ENCODE measurements around the gene TRIM10. TPM values are rescaled to one million over a fixed set of nuclear protein-coding genes. Genes with fewer than 3 reads are reported as not detected.

Gene TRIM10, protein sequence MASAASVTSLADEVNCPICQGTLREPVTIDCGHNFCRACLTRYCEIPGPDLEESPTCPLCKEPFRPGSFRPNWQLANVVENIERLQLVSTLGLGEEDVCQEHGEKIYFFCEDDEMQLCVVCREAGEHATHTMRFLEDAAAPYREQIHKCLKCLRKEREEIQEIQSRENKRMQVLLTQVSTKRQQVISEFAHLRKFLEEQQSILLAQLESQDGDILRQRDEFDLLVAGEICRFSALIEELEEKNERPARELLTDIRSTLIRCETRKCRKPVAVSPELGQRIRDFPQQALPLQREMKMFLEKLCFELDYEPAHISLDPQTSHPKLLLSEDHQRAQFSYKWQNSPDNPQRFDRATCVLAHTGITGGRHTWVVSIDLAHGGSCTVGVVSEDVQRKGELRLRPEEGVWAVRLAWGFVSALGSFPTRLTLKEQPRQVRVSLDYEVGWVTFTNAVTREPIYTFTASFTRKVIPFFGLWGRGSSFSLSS
- not detected for total RNA-seq
- not detected for polyA plus RNA-seq
- long read RNA-seq, donor 1 = 0 reads
- long read RNA-seq, donor 2 = 0 reads
- long read RNA-seq, donor 3 = 0 reads

DNA sequence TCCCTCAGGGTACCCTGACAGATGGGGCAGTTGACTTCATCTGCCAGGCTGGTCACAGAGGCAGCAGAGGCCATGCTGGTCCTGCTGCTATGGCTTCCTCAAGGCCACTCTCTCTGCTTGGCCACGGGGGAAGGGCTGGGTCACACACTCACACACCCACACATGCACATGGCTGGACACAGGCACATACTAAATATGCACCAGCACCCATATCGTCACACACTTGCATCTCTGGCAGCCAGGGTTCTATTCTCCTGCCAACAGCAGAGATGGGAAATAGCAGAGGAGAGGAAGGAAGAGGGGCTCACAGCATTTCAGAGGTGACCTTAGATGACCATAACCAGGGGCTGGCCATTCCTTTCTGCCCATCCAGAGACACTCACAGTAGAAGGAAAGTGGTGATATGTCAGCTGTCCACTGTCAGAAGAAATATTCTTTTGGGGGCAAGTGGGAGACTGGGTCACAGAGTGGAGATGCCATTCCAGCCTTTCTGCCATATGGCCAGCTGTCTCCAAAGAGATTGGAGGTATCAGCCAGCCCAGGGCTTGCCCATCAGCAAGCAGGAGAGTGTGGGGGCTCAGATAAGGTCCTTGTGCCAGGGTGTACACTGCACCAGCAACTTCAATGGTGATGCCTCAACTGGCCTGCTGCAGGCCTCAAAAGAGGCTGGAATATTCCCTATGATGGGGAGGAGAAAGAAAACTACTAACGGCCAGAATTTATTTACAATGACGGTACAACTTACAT lies at the start of gene TRIM10:
Gene TRIM10, minus strand, starts transcription at position 427 of the 747 bp plus-strand sequence. Its CDS starts 353 bp downstream, at position 74.
- DNase-seq = no peak
- H3K36me3 ChIP-seq = no peaks in the 10 kb centered on the region
- intact Hi-C loops (cut with DNase I) = no loop called here
- no peak within 1 kb of the TSS for H3K4me3 ChIP-seq
- TF ChIP-seq, protein P1, sequence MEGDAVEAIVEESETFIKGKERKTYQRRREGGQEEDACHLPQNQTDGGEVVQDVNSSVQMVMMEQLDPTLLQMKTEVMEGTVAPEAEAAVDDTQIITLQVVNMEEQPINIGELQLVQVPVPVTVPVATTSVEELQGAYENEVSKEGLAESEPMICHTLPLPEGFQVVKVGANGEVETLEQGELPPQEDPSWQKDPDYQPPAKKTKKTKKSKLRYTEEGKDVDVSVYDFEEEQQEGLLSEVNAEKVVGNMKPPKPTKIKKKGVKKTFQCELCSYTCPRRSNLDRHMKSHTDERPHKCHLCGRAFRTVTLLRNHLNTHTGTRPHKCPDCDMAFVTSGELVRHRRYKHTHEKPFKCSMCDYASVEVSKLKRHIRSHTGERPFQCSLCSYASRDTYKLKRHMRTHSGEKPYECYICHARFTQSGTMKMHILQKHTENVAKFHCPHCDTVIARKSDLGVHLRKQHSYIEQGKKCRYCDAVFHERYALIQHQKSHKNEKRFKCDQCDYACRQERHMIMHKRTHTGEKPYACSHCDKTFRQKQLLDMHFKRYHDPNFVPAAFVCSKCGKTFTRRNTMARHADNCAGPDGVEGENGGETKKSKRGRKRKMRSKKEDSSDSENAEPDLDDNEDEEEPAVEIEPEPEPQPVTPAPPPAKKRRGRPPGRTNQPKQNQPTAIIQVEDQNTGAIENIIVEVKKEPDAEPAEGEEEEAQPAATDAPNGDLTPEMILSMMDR (IDR thresholded peaks at IDR 0.05) = no peak
- no peak for TF ChIP-seq POLR2A (IDR thresholded peaks at IDR 0.05)
- H3K27ac ChIP-seq = no peak within 1 kb of the TSS
- peaks cover 0 to 20% (median 0%) of the 10 kb centered on the region in 9 donors for H3K27me3 ChIP-seq
- H3K4me1 ChIP-seq = peaks cover 0 to 14% (median 2%) of the 10 kb centered on the region in 12 donors
- 70 to 87% (median 73%) methylated on average over 3 to 4 of the region's 4 CpGs for WGBS, 4 donors
- no peaks in the 10 kb centered on the region for H3K9me3 ChIP-seq
- ATAC-seq = peak in 1 of 4 donors; percentile 16

DNA sequence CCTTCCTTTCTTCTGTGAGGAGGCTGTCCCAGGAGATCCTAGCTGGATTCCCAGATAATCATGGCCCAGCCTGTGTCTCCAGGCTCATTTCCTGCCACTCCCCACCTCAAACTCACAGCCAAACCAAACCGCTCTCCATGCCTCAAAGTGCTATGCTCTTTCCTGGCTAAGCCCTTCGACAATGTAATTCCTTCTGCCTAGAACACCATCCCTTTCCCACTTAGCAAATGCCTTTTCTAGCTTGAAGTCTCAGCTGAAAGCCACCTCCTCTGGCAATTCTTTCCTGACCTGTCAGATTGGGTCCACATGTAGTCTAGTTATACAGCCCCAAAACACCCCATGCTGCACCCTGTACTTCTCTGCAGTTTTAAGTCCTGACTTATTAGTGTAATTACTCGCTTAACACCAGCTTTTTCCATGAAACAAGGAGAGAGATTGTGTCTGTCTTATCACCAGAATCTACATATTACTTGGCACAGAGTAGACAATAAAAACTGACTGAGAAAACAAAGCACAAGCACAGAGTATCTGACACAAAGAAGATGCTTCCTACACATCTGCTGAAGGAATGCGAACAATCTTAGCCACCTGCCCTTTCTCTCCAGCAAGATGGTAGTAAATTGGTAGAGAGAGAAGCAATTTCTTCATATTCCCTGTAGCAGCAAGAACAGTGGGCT lies 46.7 kb upstream of the TRIM10 start:
- Histone ChIP-seq H3K4me3 (no peak overlapping the region), H3K27ac (peak overlapping the region in 11 of 12 donors; percentile 10 to 76 (median 44)), H3K27me3 (no peaks in the 10 kb centered on the region), H3K4me1 (peaks cover 11 to 83% (median 51%) of the 10 kb centered on the region in 12 donors), H3K9me3 (no peaks in the 10 kb centered on the region), H3K36me3 (peaks cover 0 to 10% (median 0%) of the 10 kb centered on the region in 9 donors)
- ATAC-seq = peak in 3 of 4 donors; percentile 58 to 81 (median 59)
- 47 to 59% (median 53%) methylated on average over 4 of the region's 4 CpGs for WGBS, 4 donors
- TF ChIP-seq, protein P1 (IDR thresholded peaks at IDR 0.05) = no peak
- TF ChIP-seq POLR2A (IDR thresholded peaks at IDR 0.05) = no peak
- DNase-seq = peak in 2 of 5 donors; percentile 26 to 38
- intact Hi-C loops (cut with DNase I) = no loop called here

DNA sequence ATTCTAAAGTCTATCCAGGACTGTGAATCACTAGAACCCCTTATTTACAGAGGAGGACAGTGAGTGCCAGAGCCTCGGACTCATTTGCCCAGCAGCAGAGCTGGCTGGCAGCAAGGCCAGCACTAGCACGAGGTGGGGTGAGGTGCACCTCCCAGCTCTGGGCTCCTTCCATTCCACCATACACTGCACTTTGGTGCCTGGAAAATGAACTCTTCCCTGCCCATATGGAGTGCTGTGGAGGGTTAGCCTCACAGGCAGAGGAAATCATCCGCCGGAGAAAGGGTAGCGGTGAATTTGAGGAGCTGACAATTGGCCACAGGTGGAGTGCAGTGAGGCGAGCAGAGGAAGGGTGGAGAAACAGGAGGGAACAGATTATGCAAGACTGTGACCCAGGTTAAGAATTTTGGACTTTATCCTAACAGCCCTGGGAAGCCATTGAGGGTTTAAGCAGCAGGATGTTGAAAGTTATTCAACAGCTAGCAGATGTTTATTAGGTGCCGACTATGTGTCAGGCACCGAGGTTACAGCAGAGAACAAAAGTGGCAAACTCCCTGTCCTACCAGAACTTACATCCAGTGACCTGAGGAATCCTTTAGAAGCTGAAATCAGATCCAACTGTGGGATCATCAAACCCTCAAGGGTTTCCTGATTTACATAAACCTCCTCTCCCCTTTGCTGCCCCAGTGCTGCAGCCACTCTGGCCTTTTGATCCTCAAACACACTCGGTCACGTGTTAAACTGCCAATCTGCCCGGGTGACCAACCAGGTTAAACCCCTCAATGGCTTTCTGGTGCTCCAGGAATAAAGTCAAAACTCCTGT lies 46.0 kb upstream of the TRIM10 start:
- no peaks in the 10 kb centered on the region for H3K9me3 ChIP-seq
- DNase-seq (no peak), ATAC-seq (peak; percentile 32 to 56 (median 52))
- intact Hi-C loops (cut with DNase I) = no loop called here
- H3K4me3 ChIP-seq = no peak overlapping the region
- no peaks in the 10 kb centered on the region for H3K27me3 ChIP-seq
- H3K27ac ChIP-seq = peak overlapping the region in 11 of 12 donors; percentile 10 to 76 (median 44)
- 25 to 42% (median 30%) methylated on average over 11 of the region's 11 CpGs for WGBS, 4 donors
- TF ChIP-seq POLR2A (IDR thresholded peaks at IDR 0.05) = no peak
- TF ChIP-seq, protein P1 (IDR thresholded peaks at IDR 0.05) = no peak
- H3K36me3 ChIP-seq = peaks cover 0 to 14% (median 0%) of the 10 kb centered on the region in 9 donors
- H3K4me1 ChIP-seq = peaks cover 9 to 85% (median 48%) of the 10 kb centered on the region in 12 donors
